GM21390 (cell line): ENCODE results near the gene CORO7.
"Not testable (repeated sequence)": the region's sequence is repeated elsewhere in the genome, so short reads cannot be mapped to it uniquely, and the experiment has no call there.

ENCODE experiments used
- ATAC-seq: cut with Tn5 transposase; IDR thresholded peaks from one replicate; pipeline ENCODE4 v1.9.1; 2021; ENCODE audit not compliant: unreplicated experiment

The CORO7 gene

GRCh38 chr16:4340443-4340842 is 76.0 kb downstream of the CORO7 start:
- ATAC-seq = no peak

- ATAC-seq = no peak
These were observed 76.5 kb downstream of the CORO7 start for GRCh38 chr16:4339909-4340308.

- ATAC-seq = no peak
These were observed 76.9 kb downstream of the CORO7 start for GRCh38 chr16:4339455-4339854.

- no peak for ATAC-seq
These were observed 77.6 kb downstream of the CORO7 start for GRCh38 chr16:4338712-4339299.

GRCh38 chr16:4338125-4338582 is 78.2 kb downstream of the CORO7 start:
- ATAC-seq = no peak

- ATAC-seq = no peak
These were observed 78.8 kb downstream of the CORO7 start for GRCh38 chr16:4337540-4338088.

- no peak for ATAC-seq
These were observed 79.5 kb downstream of the CORO7 start for GRCh38 chr16:4336701-4337539.

- no peak for ATAC-seq
These were observed 81.5 kb downstream of the CORO7 start for GRCh38 chr16:4334724-4335495.

GRCh38 chr16:4333714-4334113 is 82.7 kb downstream of the CORO7 start:
- ATAC-seq = not testable (repeated sequence)

- no peak for ATAC-seq
These were observed 83.1 kb downstream of the CORO7 start for GRCh38 chr16:4333308-4333638.

GRCh38 chr16:4332623-4333307 is 83.6 kb downstream of the CORO7 start:
- ATAC-seq = no peak

- no peak for ATAC-seq
These were observed 84.3 kb downstream of the CORO7 start for GRCh38 chr16:4332083-4332482.

- ATAC-seq = no peak
These were observed 86.0 kb downstream of the CORO7 start for GRCh38 chr16:4330277-4330874.

GRCh38 chr16:4328782-4329775 is 87.3 kb downstream of the CORO7 start:
- no peak for ATAC-seq

GRCh38 chr16:4328046-4328781 is 88.2 kb downstream of the CORO7 start:
- ATAC-seq = no peak

GRCh38 chr16:4327386-4328045 is 88.9 kb downstream of the CORO7 start:
- no peak for ATAC-seq

- ATAC-seq = no peak
These were observed 91.1 kb downstream of the CORO7 start for GRCh38 chr16:4325253-4325758.
